ENCODE measurements around the gene HOXB9.

DNA sequence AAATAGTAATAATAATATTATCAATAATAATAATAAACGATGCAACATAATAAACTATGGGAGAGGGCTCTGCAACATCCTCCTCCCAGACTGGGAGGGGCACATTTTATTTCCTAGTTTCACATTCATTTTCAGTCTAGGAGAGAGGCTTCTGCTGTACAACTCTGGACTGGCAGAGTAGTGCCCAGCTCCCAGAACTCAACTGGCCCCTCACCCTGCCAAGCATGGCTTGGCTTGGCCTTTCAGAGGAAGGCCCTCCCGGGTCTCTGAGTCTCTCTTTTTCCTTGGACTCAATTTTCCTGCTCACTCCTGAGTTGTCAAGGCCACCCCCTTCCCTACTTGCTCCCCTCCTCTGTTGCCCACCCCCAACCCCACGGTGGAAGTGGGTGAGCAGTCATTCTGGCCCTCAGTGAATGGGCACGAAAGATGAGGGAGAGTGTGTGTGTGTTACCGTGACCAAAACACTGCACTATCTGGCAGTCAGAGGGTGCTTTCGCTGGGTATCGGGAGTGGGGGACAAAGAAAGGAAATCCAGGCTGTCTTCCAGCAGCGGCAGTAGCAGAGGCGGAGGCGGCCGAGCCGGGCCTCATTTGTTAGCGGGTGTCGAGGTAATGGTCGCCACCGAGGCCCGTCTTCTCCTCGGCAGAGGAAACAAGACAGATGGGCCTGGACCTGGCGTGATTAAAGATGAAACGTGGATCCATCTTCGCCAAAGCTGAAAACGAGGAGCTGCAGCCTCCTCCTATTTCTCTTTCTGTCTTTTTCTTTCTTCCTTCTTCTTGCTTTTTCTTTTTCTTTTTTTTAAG lies 50.3 kb downstream of the HOXB9 start:
- no peak for TF ChIP-seq CTCF (IDR thresholded peaks at IDR 0.05; ENCODE audit: low read length)
- no peak for TF ChIP-seq EZH2phosphoT487 (IDR thresholded peaks at IDR 0.05; ENCODE audit: low read length)
- no peak for TF ChIP-seq EZH2 (optimal IDR thresholded peaks at IDR 0.05; ENCODE audit: low read depth, low read length)

Data from MM.1S (cell line).